Tongue (tissue), 2 donors: Measurements from ENCODE around the gene TBX5. TPM values are rescaled to one million over a fixed set of nuclear protein-coding genes. Genes with fewer than 3 reads are reported as not detected.

Experiments
- DNase-seq: peaks from one replicate; pipeline ENCODE4 v3.0.0-alpha.2; 2015
- total RNA-seq: library from RNA; depleted of rRNA; stranded (reverse); fragments of >200 nt; gene quantifications from one replicate; pipeline ENCODE4 v1.2.3, GENCODE V29; 2014

Gene TBX5
- total RNA-seq, 1 donor from 2014 or later, result not detected

GRCh38 chr12:114430306-114430705 lies 24.4 kb upstream of the TBX5 start:
- no peak for DNase-seq

- DNase-seq, result no peak
Measured at GRCh38 chr12:114425031-114425626, 19.2 kb upstream of the TBX5 start.

DNA sequence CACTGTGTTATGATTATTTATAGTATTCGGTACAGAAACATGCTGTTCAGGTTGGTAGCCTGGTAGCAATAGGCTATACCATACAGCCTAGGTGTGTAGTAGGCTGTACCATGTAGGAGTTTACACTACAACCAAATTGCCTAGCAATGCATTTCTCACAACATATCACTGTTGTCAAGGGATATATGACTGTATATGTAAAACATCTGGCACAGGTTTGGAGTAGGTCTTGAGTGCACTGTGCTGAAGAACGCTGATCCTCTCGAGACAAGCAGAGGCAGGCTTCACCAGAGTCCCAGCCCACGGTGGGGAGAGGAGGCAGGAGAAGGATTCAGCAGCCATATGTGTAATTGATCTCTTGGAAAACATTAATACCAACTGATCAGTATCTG lies 15.0 kb upstream of the TBX5 start:
- DNase-seq, result no peak

DNA sequence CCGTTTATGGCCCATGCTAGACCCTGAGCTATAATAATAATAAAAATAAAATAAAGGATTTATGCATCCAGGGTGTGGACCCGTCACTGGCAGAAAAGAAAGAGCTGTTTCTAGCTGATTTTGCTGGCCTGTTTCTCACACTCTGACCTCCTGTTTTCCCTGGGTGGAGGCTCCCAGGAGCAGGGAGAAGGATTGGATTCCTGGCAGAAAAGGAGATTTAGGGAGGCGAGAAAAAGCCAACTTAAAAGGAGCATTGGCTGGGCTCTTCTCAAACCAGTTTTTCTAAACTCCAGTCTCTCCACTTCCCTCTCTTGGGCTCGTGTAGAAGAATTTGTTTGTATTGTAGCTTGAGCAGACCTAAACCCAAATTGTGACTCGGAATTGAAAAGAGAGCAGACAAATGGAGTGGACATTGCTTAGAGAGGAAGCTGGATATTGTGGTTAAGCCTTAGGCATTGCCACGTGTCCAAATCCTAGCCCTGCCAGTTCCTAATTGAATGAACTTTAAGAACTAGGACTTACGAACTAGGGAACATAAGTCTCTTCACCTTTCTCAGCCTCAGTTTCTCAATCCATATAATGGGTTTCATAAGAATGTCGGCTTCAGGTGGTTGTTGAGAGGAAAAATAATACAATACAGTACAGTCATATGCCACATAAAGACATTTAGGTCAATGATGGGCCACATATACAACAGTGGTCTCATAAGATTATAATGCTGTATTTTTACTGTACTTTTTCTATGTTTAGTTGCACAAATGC lies 14.4 kb upstream of the TBX5 start:
- no peak for DNase-seq

DNA sequence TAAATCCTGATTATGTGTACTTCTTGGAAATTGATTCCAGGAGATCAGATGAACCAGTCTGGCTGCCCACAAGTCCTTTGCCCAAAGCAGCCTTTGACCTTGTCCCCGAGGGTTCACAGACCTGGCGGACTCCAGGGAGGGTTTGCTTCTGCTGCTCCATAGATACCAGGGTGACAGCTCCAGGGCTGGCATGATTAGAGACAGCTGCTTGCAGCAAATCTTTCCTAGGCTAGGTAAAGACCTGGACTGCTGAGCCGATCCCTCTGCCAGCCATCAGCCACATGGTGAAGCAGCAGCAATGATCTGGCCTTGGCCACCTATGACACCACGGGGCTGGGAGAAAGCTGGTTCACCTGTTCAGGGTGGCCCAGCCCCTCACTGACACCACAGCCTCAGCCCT lies 10.1 kb upstream of the TBX5 start:
- DNase-seq, result no peak

GRCh38 chr12:114415525-114415868 lies 9.6 kb upstream of the TBX5 start:
- no peak for DNase-seq

- DNase-seq, result no peak
Measured at GRCh38 chr12:114414866-114415524, 9.1 kb upstream of the TBX5 start.

GRCh38 chr12:114414031-114414865 lies 8.3 kb upstream of the TBX5 start:
- DNase-seq, result no peak

- DNase-seq, result no peak
Measured at GRCh38 chr12:114412825-114413749, 7.1 kb upstream of the TBX5 start.

DNA sequence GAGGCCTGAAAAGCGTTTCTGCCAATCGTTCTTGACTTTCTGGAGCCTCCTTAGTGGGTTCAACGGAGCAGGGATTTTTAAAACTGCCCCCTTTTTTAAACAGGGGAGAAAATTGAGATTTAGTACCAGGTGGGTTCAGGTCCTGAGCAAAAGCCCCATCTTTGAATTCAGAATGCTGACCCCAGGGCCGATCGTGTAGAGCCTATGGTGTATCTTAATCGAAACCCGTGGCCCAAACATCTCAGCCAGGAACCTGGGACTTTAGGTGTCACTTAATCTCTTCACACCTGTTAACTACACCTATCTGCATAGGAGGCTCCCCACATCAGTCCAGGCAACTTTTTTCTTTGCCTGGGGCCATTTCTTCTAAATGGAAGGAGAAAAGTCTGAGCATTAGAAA lies 6.4 kb upstream of the TBX5 start:
- DNase-seq, result no peak

DNA sequence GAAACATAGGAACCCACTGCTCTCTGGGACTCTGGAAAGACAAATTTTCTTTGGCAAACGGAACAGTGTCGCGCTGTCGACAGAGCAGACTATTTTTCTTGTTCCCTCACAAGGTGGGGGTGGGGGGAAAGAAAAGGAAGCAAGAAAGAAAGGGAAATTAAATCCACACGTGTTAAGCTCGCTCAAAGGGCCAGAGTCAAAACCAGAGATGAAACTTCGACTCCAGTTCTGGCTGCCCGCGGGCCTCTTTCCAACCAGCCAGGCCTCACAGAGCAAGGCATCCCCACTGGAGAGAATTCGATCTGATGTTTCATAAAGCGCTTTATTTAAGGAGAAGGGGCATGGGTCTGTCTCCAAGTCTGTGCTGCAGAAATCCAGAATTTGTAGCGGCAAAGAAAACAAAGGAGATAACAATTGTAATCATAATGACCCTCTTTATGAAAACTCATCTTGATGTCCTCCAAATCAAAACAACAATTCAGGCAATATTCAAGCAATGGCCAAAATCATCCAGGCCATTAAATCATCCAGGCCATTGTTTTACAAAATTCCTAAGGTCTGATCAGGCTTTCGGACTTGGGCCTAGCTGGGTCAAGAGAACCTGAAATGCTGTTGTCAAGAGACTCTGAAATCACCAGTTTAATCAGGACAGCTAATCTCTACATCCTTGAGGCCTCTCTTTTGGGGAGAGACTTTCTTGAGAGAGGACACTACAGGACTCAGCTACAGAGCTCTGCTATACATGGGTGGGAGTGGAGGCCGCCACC lies 5.3 kb upstream of the TBX5 start:
- DNase-seq, result no peak

DNA sequence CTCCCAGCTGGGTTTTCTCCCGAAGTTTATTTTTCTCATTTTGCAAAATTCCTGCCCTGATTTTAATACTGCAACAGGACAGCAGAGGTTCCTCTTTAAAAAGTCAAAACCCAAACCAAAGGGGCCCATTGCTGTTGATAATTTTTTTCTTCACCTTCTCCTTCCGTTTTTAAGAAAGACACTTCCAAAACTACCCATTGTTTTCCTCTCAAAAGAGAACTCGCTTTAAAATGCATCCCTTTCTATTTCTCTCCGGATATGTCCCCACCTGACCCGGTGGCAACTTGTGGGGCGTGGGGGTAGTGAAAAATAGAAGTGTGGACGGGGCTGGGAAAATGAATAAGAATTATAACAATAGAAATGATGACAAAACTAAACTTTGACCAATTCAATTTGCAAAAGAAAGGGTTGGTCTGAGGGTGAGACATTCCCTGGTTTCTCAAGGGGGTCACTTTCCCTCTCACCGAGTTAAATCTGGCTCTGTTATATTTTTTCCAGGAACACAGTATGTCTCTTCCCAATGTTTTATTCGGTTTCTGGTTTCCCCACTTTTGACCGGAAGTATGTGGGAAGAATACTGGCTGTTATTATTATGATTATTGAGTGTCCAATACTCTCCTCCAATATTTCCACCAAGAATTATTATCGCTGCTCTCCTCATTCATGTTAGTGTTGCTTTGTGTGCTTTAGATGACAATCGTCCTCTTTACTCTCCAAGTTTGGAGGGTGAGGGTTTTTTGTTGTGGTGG lies 4.1 kb upstream of the TBX5 start:
- no peak for DNase-seq

DNA sequence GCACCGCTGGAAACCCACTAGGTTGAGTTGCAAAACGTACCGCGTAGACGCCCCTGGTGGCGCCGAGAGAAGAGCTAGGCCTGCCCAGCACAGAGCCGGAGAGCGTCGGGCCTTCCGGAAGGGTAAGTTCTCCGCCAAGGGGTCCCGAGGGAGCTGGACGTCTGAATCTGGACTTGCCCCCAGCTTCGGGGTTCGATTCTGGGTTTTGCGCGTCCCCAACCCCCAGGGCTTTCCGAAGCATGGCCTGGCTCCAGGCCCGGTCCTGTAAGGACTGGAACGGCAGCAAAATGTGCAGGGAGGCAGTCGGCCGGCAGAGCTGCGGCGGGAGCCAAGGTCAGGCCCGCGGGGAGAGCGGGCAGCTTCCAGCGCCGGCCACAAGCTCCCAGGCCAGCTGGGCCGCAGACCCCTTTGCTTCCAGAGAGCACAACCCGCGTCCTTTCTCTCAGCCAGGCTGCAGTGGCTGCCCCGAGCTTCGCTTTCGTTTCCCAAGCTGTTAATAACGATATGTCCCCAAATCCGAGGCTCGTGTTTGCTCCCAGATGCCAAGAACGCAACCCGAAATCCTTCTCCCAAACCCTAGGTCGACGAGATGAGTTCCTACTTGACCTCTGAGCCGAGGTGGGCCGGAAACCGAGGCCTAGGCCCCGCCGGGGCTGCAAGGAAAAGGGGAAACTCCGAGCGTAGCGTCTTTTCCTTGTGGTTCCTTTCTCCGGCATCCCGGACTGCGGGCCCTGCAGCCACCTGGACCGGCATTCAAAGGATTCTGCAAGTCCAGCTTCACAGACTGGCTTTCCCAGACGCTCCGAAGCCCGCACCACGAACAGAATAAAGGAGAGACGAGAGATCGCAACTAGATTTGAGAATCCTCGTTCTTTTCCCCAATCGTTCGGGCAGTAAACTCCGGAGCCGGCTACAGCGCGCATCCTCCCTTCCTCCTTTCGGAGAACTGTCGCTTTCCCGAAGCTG lies 3.2 kb upstream of the TBX5 start:
- no peak for DNase-seq

DNA sequence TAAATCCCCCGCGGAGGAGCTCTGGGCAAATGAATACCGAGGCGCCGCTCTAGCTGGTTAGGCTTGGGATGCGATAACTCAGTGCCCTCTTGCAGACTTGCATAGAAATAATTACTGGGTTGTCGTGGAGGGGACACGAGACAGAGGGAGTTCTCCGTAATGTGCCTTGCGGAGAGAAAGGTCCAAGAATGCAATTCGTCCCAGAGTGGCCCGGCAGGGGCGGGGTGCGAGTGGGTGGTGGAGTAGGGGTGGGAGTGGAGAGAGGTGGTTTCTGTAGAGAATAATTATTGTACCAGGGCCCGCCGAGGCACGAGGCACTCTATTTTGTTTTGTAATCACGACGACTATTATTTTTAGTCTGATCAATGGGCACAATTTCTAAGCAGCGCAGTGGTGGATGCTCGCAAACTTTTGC lies 2.5 kb upstream of the TBX5 start:
- no peak for DNase-seq

- DNase-seq, result no peak
Measured at GRCh38 chr12:114407842-114408411, 2.0 kb upstream of the TBX5 start.

DNA sequence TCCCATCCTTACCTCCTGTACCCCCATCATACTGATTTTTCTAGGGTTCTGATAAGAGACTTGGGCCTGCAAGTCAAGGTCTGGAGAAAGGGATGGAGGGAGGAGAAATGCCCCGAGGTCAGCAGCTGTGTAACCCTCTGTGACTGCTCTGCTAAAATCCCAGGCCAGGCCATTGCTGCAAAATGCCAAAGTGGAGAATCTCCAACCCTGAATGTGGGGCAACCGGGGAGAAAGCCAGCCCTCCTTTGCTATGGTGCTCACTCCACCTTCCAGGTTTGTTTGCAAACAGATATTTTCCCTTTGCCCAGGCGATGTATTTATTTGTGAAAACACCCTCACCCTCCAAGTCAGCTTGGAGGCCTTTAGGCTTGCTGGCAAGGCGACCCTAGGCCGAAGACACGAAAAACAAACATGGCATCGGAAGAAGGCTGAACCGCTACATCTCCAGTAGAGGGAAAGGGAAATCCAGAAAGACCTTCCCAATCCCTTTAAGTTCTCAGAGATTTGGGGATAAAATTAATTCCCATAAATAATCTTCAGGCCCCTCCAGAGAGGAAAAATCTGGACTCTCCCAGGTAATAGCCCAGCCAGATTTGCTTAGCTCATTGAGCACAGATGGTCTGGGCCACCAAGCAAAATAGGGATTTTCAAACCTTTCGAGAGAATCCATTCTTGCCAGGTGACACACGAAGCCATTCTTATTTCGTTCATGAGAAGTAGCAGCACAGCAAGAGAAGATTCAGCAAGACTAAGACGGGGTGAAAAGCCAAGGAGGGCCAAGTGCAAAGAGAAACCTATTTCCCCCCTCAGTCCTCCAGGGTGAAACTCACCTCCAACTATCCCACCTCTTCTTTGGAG lies 1.3 kb upstream of the TBX5 start:
- no peak for DNase-seq

DNA sequence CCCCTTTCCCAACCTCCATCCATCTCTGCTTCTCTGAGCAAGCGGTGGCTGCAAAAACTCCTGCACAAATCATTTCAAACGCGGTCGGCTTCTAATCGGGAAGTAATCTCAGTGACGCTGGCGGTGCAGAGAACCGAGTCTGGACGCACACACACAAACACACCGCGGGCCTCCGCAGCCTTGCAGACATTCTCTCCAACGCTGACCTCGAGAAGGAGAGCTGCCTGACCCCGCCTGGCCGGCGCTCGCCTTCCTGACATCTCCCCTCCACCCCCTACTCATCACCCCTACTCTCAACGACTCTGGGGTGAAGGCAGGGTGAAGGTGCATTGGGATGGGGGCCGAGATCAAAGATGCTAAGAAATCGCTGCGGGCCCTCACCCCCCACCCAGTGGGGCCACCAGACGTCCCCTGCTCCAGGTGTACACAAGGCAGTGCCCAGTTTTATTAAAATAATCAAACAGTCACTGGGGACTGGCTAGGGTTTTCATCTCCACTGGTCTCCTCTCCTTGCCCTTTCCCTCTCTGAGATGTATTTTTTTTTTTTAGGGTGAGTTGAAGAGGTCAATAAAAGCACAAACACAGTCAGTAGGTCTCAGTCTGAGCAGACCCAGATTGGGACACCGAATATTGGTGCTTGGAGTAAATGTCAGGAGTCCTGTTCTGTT lies 506 bp upstream of the TBX5 start:
- no peak for DNase-seq
